A673 (cell line): ENCODE data around the gene BTBD6.

ENCODE experiments used
- EZH2 ChIP-seq: fragments of 200-600 bp; sonication (generic); IDR thresholded peaks from 2 replicates; pipeline ENCODE4 v1.6.1; 2017; ENCODE audit warnings: borderline replicate concordance, low read depth, mild to moderate bottlenecking, mixed read lengths, antibody characterized with exemption, low read length; ENCODE audit not compliant: poor library complexity, severe bottlenecking
- TF ChIP-seq, protein P1 (sequence below): fragments of 300-800, 200-600 bp; sonication (generic); conservative IDR thresholded peaks from 2 replicates; pipeline ENCODE4 v1.5.1; 2017; ENCODE audit warnings: low read depth, mild to moderate bottlenecking, antibody characterized with exemption, low read length, moderate library complexity, mixed read lengths

DNA sequence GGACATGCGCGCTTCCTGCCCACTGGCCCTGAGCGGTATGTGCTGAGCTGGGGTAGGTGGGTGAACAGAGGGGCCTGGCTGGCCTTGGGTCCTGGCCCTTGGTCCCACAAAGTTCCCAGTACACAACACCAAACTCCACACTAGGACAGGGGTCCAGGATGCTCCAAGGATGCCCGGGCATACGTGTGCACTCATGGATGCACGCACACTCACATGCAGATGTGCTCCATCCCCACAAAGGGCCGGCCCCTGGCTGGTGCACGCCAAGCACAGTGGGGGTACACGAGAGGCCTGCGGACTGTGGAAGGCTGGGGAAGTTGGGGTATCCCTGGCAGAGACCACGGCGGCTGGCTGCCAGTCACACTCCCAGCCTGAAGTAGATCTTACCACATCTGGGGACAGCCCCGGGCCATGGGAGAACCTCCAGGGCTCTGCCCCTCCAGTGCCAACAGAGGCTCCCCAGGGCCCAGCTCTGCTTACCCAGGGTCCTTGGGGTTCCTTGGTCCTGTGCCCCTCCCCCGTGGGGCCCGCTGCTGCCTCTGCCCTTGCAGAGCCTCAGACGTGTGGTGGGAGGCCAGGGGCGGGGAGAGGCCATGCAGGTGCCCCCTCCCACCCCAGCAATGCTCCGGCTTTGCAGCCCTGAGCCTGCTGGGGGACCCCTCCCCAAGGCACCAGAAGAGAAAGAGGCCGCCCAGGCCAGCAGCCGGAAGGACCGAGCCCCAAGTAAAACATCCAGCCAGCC, 43.2 kb upstream of the BTBD6 start:
- TF ChIP-seq, protein P1, sequence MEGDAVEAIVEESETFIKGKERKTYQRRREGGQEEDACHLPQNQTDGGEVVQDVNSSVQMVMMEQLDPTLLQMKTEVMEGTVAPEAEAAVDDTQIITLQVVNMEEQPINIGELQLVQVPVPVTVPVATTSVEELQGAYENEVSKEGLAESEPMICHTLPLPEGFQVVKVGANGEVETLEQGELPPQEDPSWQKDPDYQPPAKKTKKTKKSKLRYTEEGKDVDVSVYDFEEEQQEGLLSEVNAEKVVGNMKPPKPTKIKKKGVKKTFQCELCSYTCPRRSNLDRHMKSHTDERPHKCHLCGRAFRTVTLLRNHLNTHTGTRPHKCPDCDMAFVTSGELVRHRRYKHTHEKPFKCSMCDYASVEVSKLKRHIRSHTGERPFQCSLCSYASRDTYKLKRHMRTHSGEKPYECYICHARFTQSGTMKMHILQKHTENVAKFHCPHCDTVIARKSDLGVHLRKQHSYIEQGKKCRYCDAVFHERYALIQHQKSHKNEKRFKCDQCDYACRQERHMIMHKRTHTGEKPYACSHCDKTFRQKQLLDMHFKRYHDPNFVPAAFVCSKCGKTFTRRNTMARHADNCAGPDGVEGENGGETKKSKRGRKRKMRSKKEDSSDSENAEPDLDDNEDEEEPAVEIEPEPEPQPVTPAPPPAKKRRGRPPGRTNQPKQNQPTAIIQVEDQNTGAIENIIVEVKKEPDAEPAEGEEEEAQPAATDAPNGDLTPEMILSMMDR: no peak
- no peak for TF ChIP-seq EZH2
